K562 (cell line): Measurements from ENCODE around the gene IGSF21. TPM values are rescaled to one million over a fixed set of nuclear protein-coding genes. Genes with fewer than 3 reads are reported as not detected.

ENCODE experiments used
- ATAC-seq: fragments of 200-7000 bp; cut with Tn5 transposase; 3 replicates; pipeline ENCODE4 v1.9.1; 2020; ENCODE audit warnings: moderate library complexity
- BruUV-seq: library from RNA; stranded (reverse); fragments of 400-500 nt; replicated peaks from 2 replicates; lab custom pipeline; 2021; lab: Mats Ljungman, UMichigan
- CTCF ChIA-PET: fragments of 300-600 bp; formaldehyde crosslinking; extraction: SDS; loops from one replicate; lab custom pipeline; 2021; ENCODE audit warnings: low intra/inter-chr PET ratio; lab: Yijun Ruan, JAX
- POLR2A ChIA-PET: fragments of 300-600, 350-650 bp; sonication (Branson Sonifier 250); formaldehyde crosslinking; extraction: SDS; loops from one replicate; lab custom pipeline; 2021; ENCODE audit warnings: antibody characterized with exemption, inconsistent platforms; lab: Yijun Ruan, JAX
- DNase-seq, 4 experiments: peaks; one replicate each; pipeline versions ENCODE4 v3.0.0 to v3.0.0-alpha.2; 2011 to 2018; ENCODE audit warnings: low spot score in 3 of 4, mixed read lengths in 3 of 4; ENCODE audit errors: extremely low read depth in 1 of 4
- FAIRE-seq: peaks from 2 replicates; lab custom pipeline; 2011; peaks lifted over from hg19 to GRCh38; lab: Jason Lieb, UNC
- H2AFZ ChIP-seq: 2 replicates; pipeline ENCODE4 v1.6.0; 2011; ENCODE audit warnings: low read depth, low read length, control low read depth, inconsistent platforms
- H3K27ac ChIP-seq: fragments of 200-600 bp; 3 replicates; pipeline ENCODE4 v1.8.0; 2011; ENCODE audit warnings: low read depth, mild to moderate bottlenecking, control low read depth, inconsistent platforms, low read length, moderate library complexity, mixed read lengths; ENCODE audit errors: extremely low read depth
- H3K27me3 ChIP-seq, 2 experiments: fragments of 300-600 bp in 1 of 2; 2 replicates in 1 of 2; 3 replicates in 1 of 2; pipeline versions ENCODE4 v1.6.0 to v1.8.0; 2011; ENCODE audit warnings: inconsistent platforms in 2 of 2, low read length in 2 of 2, mild to moderate bottlenecking in 1 of 2, mixed read lengths in 1 of 2, moderate library complexity in 1 of 2; ENCODE audit not compliant: control insufficient read depth in 2 of 2, insufficient read depth in 2 of 2
- H3K36me3 ChIP-seq: fragments of 300-600 bp; 3 replicates; pipeline ENCODE4 v1.8.0; 2011; ENCODE audit warnings: mild to moderate bottlenecking, low read length, inconsistent platforms; ENCODE audit not compliant: control insufficient read depth, insufficient read depth
- H3K4me1 ChIP-seq, 2 experiments: fragments of 200-600 bp in 1 of 2; replicated peaks in 1 of 2; 2 replicates in 1 of 2; 3 replicates in 1 of 2; pipeline versions ENCODE4 v1.5.1 to v1.8.0; 2011; ENCODE audit warnings: inconsistent platforms in 2 of 2, low read length in 2 of 2, mild to moderate bottlenecking in 1 of 2, mixed read lengths in 1 of 2, moderate library complexity in 1 of 2; ENCODE audit not compliant: control insufficient read depth in 2 of 2, insufficient read depth in 2 of 2
- H3K4me2 ChIP-seq: 2 replicates; pipeline ENCODE4 v1.6.1; 2011; ENCODE audit warnings: low read length, control low read depth, inconsistent platforms, mixed read lengths; ENCODE audit not compliant: insufficient read depth
- H3K4me3 ChIP-seq: fragments of 200-600 bp; sonication (generic), shearing (Covaris generic); 2 replicates; pipeline ENCODE4 v1.5.1; 2016; ENCODE audit warnings: control low read depth, inconsistent platforms
- H3K79me2 ChIP-seq: fragments of 200-600 bp; 3 replicates; pipeline ENCODE4 v1.8.0; 2011; ENCODE audit warnings: low read length, inconsistent platforms; ENCODE audit not compliant: control insufficient read depth, insufficient read depth
- H3K9ac ChIP-seq, 2 experiments: 2 replicates each; pipeline versions ENCODE4 v1.6.0 to v1.6.1; 2011; ENCODE audit warnings: low read depth in 2 of 2, low read length in 2 of 2, control low read depth in 1 of 2, inconsistent platforms in 1 of 2, mild to moderate bottlenecking in 1 of 2, mixed read lengths in 1 of 2; ENCODE audit not compliant: insufficient read depth in 1 of 2
- H3K9me1 ChIP-seq: one replicate; pipeline ENCODE4 v1.6.0; 2011; ENCODE audit warnings: inconsistent platforms, mild to moderate bottlenecking, low read length, moderate library complexity; ENCODE audit not compliant: control insufficient read depth, insufficient read depth
- H3K9me3 ChIP-seq: replicated peaks from 2 replicates; pipeline ENCODE4 v1.5.1; 2011; ENCODE audit warnings: low read depth, low read length, inconsistent platforms; ENCODE audit not compliant: control insufficient read depth, insufficient read depth
- H4K20me1 ChIP-seq: replicated peaks from 2 replicates; pipeline ENCODE4 v1.6.1; 2011; ENCODE audit warnings: low read length, inconsistent platforms, mixed read lengths; ENCODE audit not compliant: control insufficient read depth, insufficient read depth
- AFF4 ChIP-seq: sonication (generic); formaldehyde crosslinking; IDR thresholded peaks from 2 replicates; pipeline ENCODE4 v1.8.0; 2023; ENCODE audit warnings: mild to moderate bottlenecking, missing genetic modification reagents
- ARNT ChIP-seq, 2 experiments: fragments of 450-650 bp; IDR thresholded peaks; 2 replicates each; pipeline ENCODE4 v1.6.1; 2016; ENCODE audit warnings: mild to moderate bottlenecking in 1 of 2
- FUS ChIP-seq: fragments of 200-400 bp; formaldehyde crosslinking; optimal IDR thresholded peaks from 2 replicates; pipeline ENCODE3; 2017; ENCODE audit warnings: low read depth, low read length
- SIRT6 ChIP-seq: IDR thresholded peaks from one replicate; pipeline ENCODE4 v1.6.1; 2012; ENCODE audit warnings: low read depth, mild to moderate bottlenecking, control low read depth, inconsistent platforms, low read length, moderate library complexity
- SMAD4 ChIP-seq: fragments of 250-450 bp; sonication (Bioruptor Pico); conservative IDR thresholded peaks from 2 replicates; pipeline ENCODE4 v1.8.0; 2021; ENCODE audit warnings: inconsistent platforms, mild to moderate bottlenecking, moderate library complexity
- ZNF121 ChIP-seq: sonication (generic); formaldehyde crosslinking; conservative IDR thresholded peaks from 2 replicates; pipeline ENCODE4 v1.8.0; 2022; ENCODE audit warnings: missing genetic modification reagents
- ZNF699 ChIP-seq: fragments of 250-450 bp; sonication (Bioruptor Pico); IDR thresholded peaks from 2 replicates; pipeline ENCODE4 v1.8.0; 2021; ENCODE audit warnings: mild to moderate bottlenecking, moderate library complexity; ENCODE audit not compliant: insufficient replicate concordance
- ZZZ3 ChIP-seq: fragments of 450-650 bp; IDR thresholded peaks from 2 replicates; pipeline ENCODE4 v1.6.1; 2016; ENCODE audit warnings: antibody characterized with exemption, mild to moderate bottlenecking, moderate library complexity
- WGBS: fragments of 100-300 bp; shearing (Covaris generic); methylation state at CpG from one replicate; pipeline ENCODE4 v1.1.6; 2016; ENCODE audit warnings: low coverage, mixed read lengths; ENCODE audit not compliant: insufficient coverage; ENCODE audit errors: missing lambda C conversion rate; 5-methylcytosine and 5-hydroxymethylcytosine counted together
- in situ Hi-C: fragments of 300-500 bp; cut with MboI; formaldehyde crosslinking; loops from 4 replicates; pipeline ENCODE4 v1.15.0; 2018; ENCODE audit warnings: inconsistent platforms, mixed read lengths
- intact Hi-C: fragments of 100-400 bp; cut with micrococcal nuclease; formaldehyde crosslinking; loops from 2 replicates; pipeline ENCODE4 v1.14.2; 2022
- polyA plus RNA-seq, 8 experiments: library from polyadenylated mRNA; depleted of rRNA in 4 of 8; stranded (reverse) in 5 of 8; unstranded in 3 of 8; fragments of >200 nt; fragmentation: Nextera tagmentation in 2 of 8; fragmentation: Illumina TruSeq in 1 of 8; extraction: Ambion mirVana in 2 of 8; extraction: Trizol in 1 of 8; gene quantifications; 2 replicates each; pipeline versions ENCODE4 v1.2.1 to v1.2.3, GENCODE V29; 2011 to 2014; ENCODE audit warnings: inconsistent platforms in 1 of 8, missing spikeins in 1 of 8
- total RNA-seq, 7 experiments: library from RNA; depleted of rRNA in 6 of 7; stranded (reverse); fragments of >200 nt in 6 of 7; fragmentation: Illumina TruSeq in 2 of 7; extraction: Trizol in 2 of 7; gene quantifications; 2 replicates each; pipeline versions ENCODE4 v1.2.1 to v1.2.3, GENCODE V29; 2011 to 2021; ENCODE audit warnings: low replicate concordance in 1 of 7

The IGSF21 gene
- total and polyA plus RNA-seq, 9 of the 15 experiments (the other 6 are each of a cell fraction or from before 2014, with no cell fraction given): not detected

GRCh38 chr1:18118491-18118890, 10.9 kb downstream of the IGSF21 start:
- intact Hi-C loops: no loop called here
- POLR2A ChIA-PET: interaction anchor here (0.8 kb wide), 1 partner anchor 32 kb away, joined by 4 read pairs; no protein-coding TSS in a partner anchor

More at GRCh38 chr1:18118491-18118890, 10.9 kb downstream of the IGSF21 start:
- no peaks in the 10 kb centered on the region for H3K79me2 ChIP-seq
- H3K4me1 ChIP-seq: no peaks in the 10 kb centered on the region
- no TSS peak for BruUV-seq
- H3K27me3 ChIP-seq: peaks cover 1 to 6% of the 10 kb centered on the region in 2 experiments; a peak in 2 of 5 replicates
- FAIRE-seq (no peak), ATAC-seq (no peak), DNase-seq (no peak)
- no peak overlapping the region for H2AFZ ChIP-seq
- no peaks in the 10 kb centered on the region for H3K9me1 ChIP-seq
- CTCF ChIA-PET: no interaction called here
- H3K9ac ChIP-seq: no peak overlapping the region
- no peaks in the 10 kb centered on the region; the same call in 1 of the 2 replicates for H4K20me1 ChIP-seq
- no peak overlapping the region for H3K4me2 ChIP-seq
- no peak overlapping the region for H3K27ac ChIP-seq
- 0% methylated on average over 3 of the region's 3 CpGs for WGBS
- H3K9me3 ChIP-seq: no peaks in the 10 kb centered on the region
- in situ Hi-C loops: no loop called here
- no peaks in the 10 kb centered on the region for H3K36me3 ChIP-seq
- TF ChIP-seq ZNF121 (CRISPR knock-in tag): no peak
- TF ChIP-seq SIRT6: no peak
- no peak for TF ChIP-seq SMAD4 (CRISPR knock-in tag)
- no peak for TF ChIP-seq ZNF699 (CRISPR knock-in tag)
- TF ChIP-seq ARNT (IDR thresholded peaks at IDR 0.05): no peak
- no peak for TF ChIP-seq ZZZ3
- TF ChIP-seq FUS: no peak
- TF ChIP-seq AFF4 (CRISPR knock-in tag): no peak
- H3K4me3 ChIP-seq: no peak overlapping the region
